Astrocyte (in vitro differentiated cells and primary cell): ENCODE data around the gene MTMR12. TPM values are rescaled to one million over a fixed set of nuclear protein-coding genes. Genes with fewer than 3 reads are reported as not detected.

Experiments
- DNase-seq: peaks from one replicate; pipeline ENCODE4 v3.0.0-alpha.2; 2010; ENCODE audit warnings: low read depth
- FAIRE-seq: peaks from 2 replicates; lab custom pipeline; 2011; peaks lifted over from hg19 to GRCh38; lab: Jason Lieb, UNC
- H2AFZ ChIP-seq: 2 replicates; pipeline ENCODE4 v1.6.0; 2012; ENCODE audit warnings: low read depth, low read length, inconsistent platforms
- H3K27ac ChIP-seq: 2 replicates; pipeline ENCODE4 v1.5.1; 2011; ENCODE audit warnings: low read depth, low read length, inconsistent platforms
- H3K27me3 ChIP-seq: 2 replicates; pipeline ENCODE4 v1.6.0; 2011; ENCODE audit warnings: low read length, inconsistent platforms; ENCODE audit not compliant: insufficient read depth
- H3K36me3 ChIP-seq: 2 replicates; pipeline ENCODE4 v1.5.1; 2011; ENCODE audit warnings: low read length, inconsistent platforms; ENCODE audit not compliant: insufficient read depth
- H3K4me1 ChIP-seq: 2 replicates; pipeline ENCODE4 v1.5.1; 2011; ENCODE audit warnings: low read length, inconsistent platforms; ENCODE audit not compliant: insufficient read depth
- H3K4me2 ChIP-seq: 2 replicates; pipeline ENCODE4 v1.6.0; 2012; ENCODE audit warnings: low read length, inconsistent platforms
- H3K4me3 ChIP-seq: 2 replicates; pipeline ENCODE4 v1.5.1; 2011; ENCODE audit warnings: low read depth, mild to moderate bottlenecking, low read length, inconsistent platforms; ENCODE audit not compliant: insufficient read depth
- H3K79me2 ChIP-seq: 2 replicates; pipeline ENCODE4 v1.6.0; 2012; ENCODE audit warnings: mild to moderate bottlenecking, low read length, inconsistent platforms; ENCODE audit not compliant: insufficient read depth
- H3K9ac ChIP-seq: 2 replicates; pipeline ENCODE4 v1.6.0; 2012; ENCODE audit warnings: mild to moderate bottlenecking, low read length, inconsistent platforms
- H3K9me3 ChIP-seq: 2 replicates; pipeline ENCODE4 v1.5.1; 2012; ENCODE audit warnings: low read depth, mild to moderate bottlenecking, low read length, inconsistent platforms; ENCODE audit not compliant: insufficient read depth
- H4K20me1 ChIP-seq: 2 replicates; pipeline ENCODE4 v1.6.0; 2012; ENCODE audit warnings: low read length, inconsistent platforms; ENCODE audit not compliant: insufficient read depth
- H3K27ac Mint-ChIP-seq: one replicate; pipeline ENCODE4 v1.8.0; 2021; ENCODE audit warnings: mild to moderate bottlenecking, mixed read lengths; ENCODE audit not compliant: unreplicated experiment
- H3K27me3 Mint-ChIP-seq: one replicate; pipeline ENCODE4 v1.8.0; 2021; ENCODE audit warnings: low read depth, mixed read lengths; ENCODE audit not compliant: unreplicated experiment
- H3K36me3 Mint-ChIP-seq: one replicate; pipeline ENCODE4 v1.8.0; 2021; ENCODE audit warnings: low read depth, mixed read lengths; ENCODE audit not compliant: unreplicated experiment
- H3K4me1 Mint-ChIP-seq: one replicate; pipeline ENCODE4 v1.8.0; 2021; ENCODE audit warnings: low read depth, mixed read lengths; ENCODE audit not compliant: unreplicated experiment
- H3K4me3 Mint-ChIP-seq: one replicate; pipeline ENCODE4 v1.8.0; 2021; ENCODE audit warnings: mild to moderate bottlenecking, moderate library complexity, mixed read lengths; ENCODE audit not compliant: unreplicated experiment
- H3K9me3 Mint-ChIP-seq: one replicate; pipeline ENCODE4 v1.8.0; 2021; ENCODE audit warnings: mild to moderate bottlenecking, mixed read lengths; ENCODE audit not compliant: unreplicated experiment
- CTCF ChIP-seq: IDR thresholded peaks from 2 replicates; pipeline ENCODE4 v1.5.1; 2011; ENCODE audit warnings: low read depth, mild to moderate bottlenecking, inconsistent platforms, low read length, moderate library complexity; ENCODE audit not compliant: insufficient read depth
- EZH2 ChIP-seq: IDR thresholded peaks from 2 replicates; pipeline ENCODE4 v1.6.1; 2012; ENCODE audit warnings: mild to moderate bottlenecking, low read length, inconsistent platforms; ENCODE audit not compliant: insufficient read depth
- total RNA-seq: library from RNA; stranded (reverse); gene quantifications from 2 replicates; pipeline ENCODE4 v1.2.1, GENCODE V29; 2021

Gene MTMR12
- total RNA-seq, 1 donor from 2014 or later = 23.1 TPM

GRCh38 chr5:32303755-32304120 lies 9.0 kb downstream of the MTMR12 start:
- no peaks in the 10 kb centered on the region for H3K36me3 ChIP-seq
- H3K9me3 ChIP-seq = no peaks in the 10 kb centered on the region
- no peak overlapping the region for H3K4me2 ChIP-seq
- no peaks in the 10 kb centered on the region for H3K4me1 ChIP-seq
- H3K27ac ChIP-seq = no peak overlapping the region
- Mint-ChIP-seq H3K36me3 (peaks cover 8% of the 10 kb centered on the region), H3K9me3 (no peaks in the 10 kb centered on the region), H3K4me3 (no peak overlapping the region), H3K4me1 (no peaks in the 10 kb centered on the region), H3K27me3 (no peaks in the 10 kb centered on the region), H3K27ac (no peak overlapping the region)
- no peak overlapping the region for H2AFZ ChIP-seq
- H4K20me1 ChIP-seq = peaks cover 67% of the 10 kb centered on the region
- no peak overlapping the region for H3K4me3 ChIP-seq
- DNase-seq (no peak), FAIRE-seq (no peak)
- TF ChIP-seq EZH2 (no peak), CTCF (no peak)
- no peaks in the 10 kb centered on the region for H3K27me3 ChIP-seq
- no peak overlapping the region for H3K9ac ChIP-seq
- H3K79me2 ChIP-seq = peaks cover 89% of the 10 kb centered on the region

- Mint-ChIP-seq H3K4me3 (no peak overlapping the region), H3K36me3 (peaks cover 11% of the 10 kb centered on the region), H3K4me1 (peaks cover 4% of the 10 kb centered on the region), H3K9me3 (no peaks in the 10 kb centered on the region), H3K27me3 (no peaks in the 10 kb centered on the region), H3K27ac (no peak overlapping the region)
- H3K4me1 ChIP-seq = peaks cover 2% of the 10 kb centered on the region
- no peaks in the 10 kb centered on the region for H3K27me3 ChIP-seq
- FAIRE-seq = no peak
- H3K36me3 ChIP-seq = no peaks in the 10 kb centered on the region
- no peak for DNase-seq
- no peak overlapping the region for H3K27ac ChIP-seq
- peaks cover 87% of the 10 kb centered on the region for H3K79me2 ChIP-seq
- no peak overlapping the region for H2AFZ ChIP-seq
- H3K4me3 ChIP-seq = no peak overlapping the region
- no peak overlapping the region for H3K9ac ChIP-seq
- H4K20me1 ChIP-seq = peaks cover 71% of the 10 kb centered on the region
- no peak overlapping the region for H3K4me2 ChIP-seq
- TF ChIP-seq EZH2 = no peak
- TF ChIP-seq CTCF = no peak
- no peaks in the 10 kb centered on the region for H3K9me3 ChIP-seq
Measured at GRCh38 chr5:32302835-32303754, 9.6 kb downstream of the MTMR12 start.

GRCh38 chr5:32301891-32302290 lies 10.8 kb downstream of the MTMR12 start:
- no peak overlapping the region for H3K27ac Mint-ChIP-seq
- no peaks in the 10 kb centered on the region for H3K27me3 ChIP-seq
- FAIRE-seq (no peak), DNase-seq (no peak)
- H3K4me1 ChIP-seq = peaks cover 12% of the 10 kb centered on the region
- no peak overlapping the region for H3K9ac ChIP-seq
- TF ChIP-seq CTCF = no peak
- no peak for TF ChIP-seq EZH2
- peaks cover 71% of the 10 kb centered on the region for H4K20me1 ChIP-seq
- no peaks in the 10 kb centered on the region for H3K36me3 ChIP-seq
- no peaks in the 10 kb centered on the region for H3K27me3 Mint-ChIP-seq
- H2AFZ ChIP-seq = no peak overlapping the region
- no peak overlapping the region for H3K4me3 Mint-ChIP-seq
- H3K4me3 ChIP-seq = no peak overlapping the region
- peaks cover 80% of the 10 kb centered on the region for H3K79me2 ChIP-seq
- H3K36me3 Mint-ChIP-seq = peaks cover 11% of the 10 kb centered on the region
- no peaks in the 10 kb centered on the region for H3K9me3 Mint-ChIP-seq
- H3K4me2 ChIP-seq = no peak overlapping the region
- no peak overlapping the region for H3K27ac ChIP-seq
- no peaks in the 10 kb centered on the region for H3K9me3 ChIP-seq
- peaks cover 15% of the 10 kb centered on the region for H3K4me1 Mint-ChIP-seq
